HK-2 (cell line): ENCODE measurements around the gene EYA2.
"Not testable (repeated sequence)": the region's sequence is repeated elsewhere in the genome, so short reads cannot be mapped to it uniquely, and the experiment has no call there.

Experiments used
- DNase-seq: peaks from one replicate; pipeline ENCODE4 v3.0.0-alpha.2; 2018; ENCODE audit not compliant: unreplicated experiment

The EYA2 gene

DNA sequence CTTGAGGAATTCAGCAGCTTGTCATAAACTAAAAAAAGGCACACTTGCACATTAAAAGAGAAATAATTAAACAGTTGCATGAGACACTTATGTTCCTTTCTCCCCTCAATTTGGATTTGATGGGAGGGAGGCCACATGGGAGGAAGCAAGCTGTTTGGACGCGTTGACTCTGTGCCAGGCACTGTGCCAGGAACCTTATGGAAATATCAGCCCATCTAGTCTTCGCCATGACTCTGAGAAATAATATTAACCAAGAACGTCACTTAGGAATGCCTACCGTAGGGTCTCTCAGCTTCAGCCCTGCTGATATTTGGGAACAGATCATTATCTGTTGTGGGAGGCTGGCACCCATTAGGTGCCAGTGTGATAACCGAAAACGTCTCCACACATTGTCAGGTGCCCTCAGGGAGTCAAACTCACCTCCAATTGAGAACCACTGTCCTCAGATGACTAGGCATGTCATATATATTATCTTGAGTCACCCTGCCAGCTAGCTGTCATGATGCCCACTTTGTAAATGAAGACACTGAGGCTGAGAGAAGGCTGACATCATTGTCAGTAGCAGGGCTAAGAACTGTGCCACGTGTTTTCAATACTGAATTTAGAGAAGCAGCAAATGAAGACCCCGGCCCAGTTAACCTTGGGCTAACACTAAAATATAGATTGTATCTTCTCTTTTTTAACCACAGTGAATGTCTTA is 36.1 kb downstream of the EYA2 start:
- no peak for DNase-seq

DNA sequence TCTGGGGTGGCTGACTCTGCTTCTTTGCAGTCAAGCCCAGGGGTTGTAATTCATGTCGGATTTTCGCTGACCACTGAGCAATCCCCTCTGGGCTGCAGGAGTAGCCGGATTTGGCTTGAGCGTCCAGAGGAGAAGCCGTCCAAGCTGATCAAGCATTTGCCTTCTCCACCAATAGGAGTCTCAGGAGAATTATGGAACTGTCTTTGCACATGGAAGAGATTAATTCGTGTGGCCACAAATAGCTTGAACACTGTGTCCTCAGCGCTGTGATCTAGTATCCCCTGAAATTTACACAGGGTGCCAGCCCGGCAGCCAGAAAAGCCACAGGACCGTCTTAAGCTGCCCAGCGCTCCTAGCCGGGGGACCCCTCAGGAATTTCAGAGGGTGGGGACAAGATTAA is 37.1 kb downstream of the EYA2 start:
- no peak for DNase-seq

DNA sequence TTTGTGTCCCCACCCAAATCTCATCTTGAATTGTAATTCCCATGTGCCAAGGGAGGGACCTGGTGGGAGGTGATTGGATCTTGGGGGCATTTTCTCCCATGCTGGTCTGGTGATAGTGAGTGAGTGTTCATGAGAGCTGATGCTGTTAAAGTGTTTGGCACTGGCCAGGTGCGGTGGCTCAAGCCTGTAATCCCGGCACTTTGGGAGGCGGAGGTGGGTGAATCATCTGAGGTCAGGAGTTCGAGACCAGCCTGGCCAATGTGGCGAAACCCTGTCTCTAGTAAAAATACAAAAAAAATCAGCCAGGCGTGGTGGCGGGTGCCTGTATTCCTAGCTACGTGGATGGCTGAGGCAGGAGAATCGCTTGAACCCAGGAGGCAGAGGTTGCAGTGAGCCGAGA is 37.8 kb downstream of the EYA2 start:
- DNase-seq: not testable (repeated sequence)

DNA sequence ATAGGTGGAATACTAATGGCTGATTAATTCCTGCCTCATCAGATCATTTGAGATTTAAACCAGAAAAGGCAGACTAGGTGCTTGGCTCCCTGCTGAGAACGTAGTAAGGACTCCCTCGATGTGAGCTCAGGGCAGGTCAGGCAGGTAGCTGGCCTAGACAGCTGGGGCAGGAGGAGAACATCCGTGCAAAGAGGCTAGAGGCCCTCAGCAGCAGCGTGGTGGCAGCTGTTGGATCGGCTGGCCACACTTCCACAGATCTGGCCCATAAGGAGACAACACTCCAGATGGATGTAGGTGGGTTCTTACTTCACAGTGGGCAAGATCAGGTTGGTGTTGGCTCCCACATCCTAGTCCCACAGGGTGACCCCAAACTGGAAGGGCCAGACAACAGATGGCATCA is 38.5 kb downstream of the EYA2 start:
- no peak for DNase-seq

DNA sequence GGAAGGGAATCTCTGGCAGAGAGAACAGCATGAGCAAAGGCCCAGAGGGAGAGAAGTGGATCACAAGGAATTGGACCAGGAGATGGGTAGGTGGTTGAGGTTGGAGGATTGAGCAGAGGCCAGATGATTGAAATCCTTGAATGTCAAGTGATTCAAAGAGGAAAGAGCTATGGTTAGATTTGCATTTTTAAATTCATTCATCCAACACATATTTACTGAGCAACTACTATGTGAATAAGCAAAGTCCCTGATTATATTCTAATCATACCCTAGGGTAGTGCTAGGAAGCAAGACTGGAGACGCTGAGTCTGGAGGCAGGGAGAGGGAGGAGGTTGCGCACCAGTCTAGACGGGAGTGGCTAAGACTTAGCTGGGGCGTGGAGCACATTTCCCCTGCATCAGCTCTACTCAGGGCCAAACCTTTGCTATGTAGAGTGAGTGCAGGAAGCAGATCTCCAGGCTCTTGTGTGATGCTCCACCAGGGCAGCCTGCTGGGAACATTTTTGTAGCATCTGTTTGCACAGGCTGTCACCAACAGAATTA is 40.2 kb downstream of the EYA2 start:
- no peak for DNase-seq

DNA sequence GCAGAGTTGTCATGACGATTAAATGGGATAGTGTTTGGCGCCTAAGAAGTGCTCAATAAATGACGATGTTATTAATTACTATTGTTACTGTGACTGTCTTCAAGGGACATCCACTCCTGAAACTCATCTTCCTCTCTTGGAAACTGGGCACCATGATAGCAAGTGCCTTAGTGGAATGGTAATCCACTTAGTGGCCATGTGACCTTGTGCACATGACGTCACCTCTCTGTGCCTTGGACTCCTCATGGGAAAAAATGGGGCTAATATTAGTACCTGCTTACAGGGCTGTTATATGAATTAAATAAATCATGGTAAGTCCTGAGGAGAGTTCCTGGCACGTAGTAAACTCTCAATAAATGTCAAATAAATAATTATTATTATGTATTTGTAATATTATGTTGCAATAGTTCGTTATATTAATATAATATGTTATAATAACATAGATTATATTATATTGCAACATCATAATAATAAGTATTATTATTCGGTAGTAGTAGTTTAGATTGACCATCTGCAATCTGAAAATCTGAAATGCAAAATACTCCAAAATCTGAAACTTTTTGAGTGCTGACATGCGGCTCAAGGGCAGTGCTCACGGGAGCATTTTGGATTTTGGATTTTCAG is 40.9 kb downstream of the EYA2 start:
- DNase-seq: no peak

DNA sequence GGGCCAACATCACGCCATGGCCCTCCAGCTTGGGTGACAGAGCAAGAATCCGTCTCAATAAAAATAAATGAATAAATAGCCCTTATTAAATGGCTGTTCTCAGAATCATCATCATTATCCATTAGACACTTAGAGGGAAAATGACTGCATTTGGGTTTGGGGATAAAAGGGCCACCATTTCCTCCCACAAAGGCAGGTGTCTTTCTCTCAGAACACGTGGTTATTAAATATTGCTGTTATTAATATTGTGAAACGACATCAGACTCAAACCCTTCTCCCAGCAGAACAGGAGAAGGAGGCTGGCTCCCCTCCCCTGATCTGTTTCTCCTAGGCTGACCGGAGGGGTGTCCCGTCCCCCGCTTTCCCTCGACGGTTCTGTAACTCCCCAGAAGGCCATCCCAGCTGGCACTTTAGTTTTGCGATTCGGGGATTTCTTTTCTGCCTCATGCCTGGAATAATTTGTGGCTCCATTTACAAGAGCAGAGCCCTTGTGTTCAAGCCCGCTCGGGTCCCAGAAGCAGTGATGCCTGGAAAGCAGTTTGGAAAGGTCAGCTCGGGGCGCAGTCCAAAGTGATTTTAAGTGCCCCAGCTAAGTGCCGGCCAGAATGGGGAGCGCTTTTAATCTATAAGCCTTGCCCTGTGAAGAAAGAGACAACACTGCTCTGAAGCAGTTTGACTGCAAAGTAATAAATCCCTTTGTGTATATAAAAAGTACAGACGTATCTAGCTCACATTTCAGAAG is 41.9 kb downstream of the EYA2 start:
- no peak for DNase-seq

DNA sequence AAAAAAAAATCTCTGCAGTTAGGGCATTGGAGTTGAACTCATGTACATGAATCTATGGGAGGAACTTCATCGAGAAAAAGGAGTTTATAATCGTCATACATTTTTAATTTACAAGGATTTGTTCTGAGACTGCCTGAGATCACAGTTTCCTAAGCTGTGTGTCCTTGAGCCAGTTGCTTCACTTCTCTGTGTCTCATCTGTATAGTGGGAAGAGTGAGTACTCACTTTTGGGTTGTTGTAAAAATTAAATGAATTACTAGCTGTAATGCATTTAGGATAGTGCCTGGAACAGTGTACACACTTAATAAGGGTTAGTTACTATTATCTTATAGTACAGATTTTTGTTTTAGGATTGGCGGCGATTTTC is 42.5 kb downstream of the EYA2 start:
- no peak for DNase-seq

DNA sequence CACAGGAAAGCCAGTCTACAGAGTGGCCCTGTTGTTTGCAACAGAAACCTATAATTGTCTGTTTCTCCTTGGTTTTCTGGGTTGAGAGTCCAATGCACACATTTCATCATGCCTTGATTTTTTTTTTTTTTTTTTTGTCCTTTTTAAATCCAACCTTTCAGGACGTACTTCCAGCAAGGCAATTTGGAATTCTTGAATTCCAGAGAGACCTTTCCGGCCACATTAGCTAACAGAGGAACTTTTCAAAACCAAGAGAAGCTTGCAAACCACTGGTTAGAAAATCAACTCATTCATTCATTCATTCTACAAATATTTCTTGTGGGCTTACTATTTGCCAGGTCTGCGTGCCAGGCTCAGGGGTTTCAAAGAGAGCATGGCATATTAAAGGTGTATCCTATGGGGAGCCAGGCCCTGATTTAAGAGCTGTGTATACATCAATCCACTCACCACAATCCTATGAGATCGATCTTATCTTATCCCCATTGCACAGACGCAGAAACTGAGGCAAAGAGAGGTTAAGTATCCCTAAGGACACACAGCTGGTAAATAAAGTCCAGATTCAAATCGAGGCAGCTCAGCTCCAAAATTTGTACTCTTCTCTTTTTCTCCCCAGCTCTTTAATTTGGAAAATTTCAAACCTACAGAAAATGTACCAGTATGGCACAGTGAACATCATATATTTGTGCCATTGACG is 43.0 kb downstream of the EYA2 start:
- DNase-seq: no peak

DNA sequence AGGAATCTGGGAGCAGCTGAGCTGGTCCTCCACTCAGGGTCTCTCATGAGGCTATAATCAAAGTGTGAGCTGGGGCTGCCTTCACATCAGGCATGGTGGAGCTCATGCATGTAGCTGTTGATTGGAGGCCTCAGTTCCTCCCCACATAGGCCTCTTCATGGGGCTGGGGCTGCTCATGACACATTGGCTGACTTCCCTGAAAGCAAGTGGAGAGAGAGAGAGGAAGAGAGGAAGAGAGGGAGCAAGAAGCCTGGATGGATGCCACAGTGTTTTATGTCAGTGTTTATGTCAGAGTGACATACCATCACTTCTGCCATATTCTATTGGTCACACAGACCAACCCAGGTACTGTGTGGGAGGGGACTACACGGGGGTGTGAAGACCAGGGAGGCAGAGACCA is 43.8 kb downstream of the EYA2 start:
- no peak for DNase-seq

DNA sequence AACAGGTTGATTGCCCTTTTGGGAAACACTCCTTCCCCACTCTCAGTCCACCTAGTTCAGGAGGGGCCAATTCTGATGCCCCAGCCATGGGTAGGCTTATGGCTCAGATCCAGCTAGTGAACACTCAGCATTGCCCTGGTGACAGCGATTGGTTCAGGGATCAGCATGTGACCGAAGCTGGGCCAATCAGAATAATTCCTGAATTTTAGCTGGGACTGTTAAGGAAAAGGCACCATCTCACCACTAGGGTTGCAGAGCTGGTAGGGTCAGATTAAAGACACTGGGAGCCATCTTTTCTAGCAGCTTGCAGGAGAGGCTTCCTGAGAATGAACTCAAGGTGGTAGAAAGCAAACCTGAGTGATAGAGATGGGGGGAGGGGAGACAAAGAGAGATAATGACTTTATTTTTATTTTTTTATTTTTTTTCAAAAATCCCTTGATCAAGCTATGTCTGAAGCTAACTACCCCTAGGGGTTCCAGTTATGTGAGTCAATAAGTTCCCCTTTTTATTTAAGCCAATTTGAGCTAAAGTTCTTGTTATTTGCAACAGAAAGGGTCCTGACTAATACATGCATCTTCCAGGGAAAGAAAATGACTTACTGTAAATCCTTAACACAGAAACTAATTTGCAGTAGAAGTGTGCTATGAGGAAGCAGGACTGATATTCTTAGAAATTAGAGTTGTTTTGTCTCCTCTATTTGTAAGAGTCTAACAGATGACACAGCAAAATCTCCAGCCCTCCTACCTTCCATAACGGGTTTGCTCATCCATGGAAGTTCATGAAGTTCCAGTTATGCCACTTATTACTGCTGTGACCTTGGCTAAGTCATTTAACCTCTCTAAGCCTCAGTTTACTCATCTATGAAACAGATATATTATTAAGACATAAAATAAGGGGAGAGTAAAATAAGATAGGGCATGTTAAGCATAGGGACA is 44.7 kb downstream of the EYA2 start:
- DNase-seq: no peak

DNA sequence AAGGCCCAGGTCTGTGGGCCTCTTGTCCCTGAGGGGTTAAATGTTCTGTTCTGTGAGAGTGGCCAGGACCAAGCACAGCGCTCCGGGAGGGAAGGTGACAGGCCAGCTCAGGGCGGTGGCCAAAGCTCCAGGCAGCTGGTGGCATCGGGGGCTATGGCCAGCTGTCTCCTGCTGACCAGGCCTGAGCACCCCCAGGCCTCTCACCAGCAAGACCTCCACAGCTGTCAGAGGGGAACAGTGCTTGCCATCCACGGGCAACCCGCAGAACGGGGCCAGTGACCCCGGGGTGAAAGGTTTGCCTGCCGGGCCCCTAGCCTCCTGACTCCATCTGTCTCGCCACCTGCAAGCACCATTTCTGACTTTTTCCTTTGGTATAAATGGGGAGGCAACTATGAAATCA is 46.0 kb downstream of the EYA2 start:
- DNase-seq: no peak

DNA sequence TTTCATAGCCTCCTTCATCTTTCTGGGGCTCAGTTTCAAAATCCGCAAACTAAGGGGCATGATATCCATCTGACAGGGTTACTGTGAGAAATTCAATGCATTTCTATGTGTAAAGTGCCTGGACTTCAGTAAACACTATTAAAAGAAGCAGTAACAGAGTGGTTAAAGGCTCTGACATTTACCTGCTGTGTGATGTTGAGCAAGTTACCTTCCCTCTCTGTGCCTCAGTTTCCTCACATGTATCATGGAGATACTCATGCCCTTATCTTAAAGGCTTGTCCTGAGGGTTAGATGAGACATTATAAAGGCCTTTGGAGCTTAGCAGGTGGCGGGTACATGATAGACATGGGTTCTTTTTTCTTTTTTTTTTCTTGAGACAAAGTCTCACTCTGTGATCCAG is 46.8 kb downstream of the EYA2 start:
- DNase-seq: no peak

DNA sequence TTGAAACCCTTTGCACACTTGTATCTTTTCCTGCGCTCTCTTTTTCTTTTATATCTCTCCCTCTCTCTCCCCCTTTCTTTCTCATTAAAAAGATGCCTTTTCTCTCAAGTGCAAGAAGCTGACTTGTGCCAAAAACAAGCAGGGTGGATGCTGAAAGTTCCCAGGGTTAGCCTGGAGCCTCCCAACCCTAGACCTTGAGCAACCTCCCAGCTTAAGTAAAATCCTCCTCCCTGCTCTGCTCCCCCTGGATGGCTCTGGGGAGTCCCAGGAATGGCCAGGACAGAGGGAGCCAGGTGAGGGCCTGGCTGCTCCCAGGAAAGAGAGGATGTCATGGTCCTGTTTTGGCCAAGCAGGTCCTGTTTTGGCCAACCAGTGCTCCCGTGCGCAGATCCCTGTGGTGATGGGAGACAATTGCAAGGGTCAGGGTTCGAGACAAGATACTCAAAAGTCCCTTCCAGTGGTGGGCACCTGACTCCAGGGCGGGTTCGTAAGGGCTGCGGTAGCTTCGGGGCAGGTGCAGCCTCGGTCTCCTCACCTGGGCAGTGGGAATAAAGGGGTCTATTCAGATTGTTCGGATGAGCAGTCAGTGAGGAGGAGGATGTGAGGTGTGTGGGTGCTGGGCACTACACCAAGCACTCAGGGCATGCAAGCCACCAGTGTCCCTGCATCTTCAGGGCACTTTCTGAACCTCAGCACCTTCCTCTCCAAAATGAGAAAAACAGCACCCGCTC is 49.4 kb downstream of the EYA2 start:
- no peak for DNase-seq

DNA sequence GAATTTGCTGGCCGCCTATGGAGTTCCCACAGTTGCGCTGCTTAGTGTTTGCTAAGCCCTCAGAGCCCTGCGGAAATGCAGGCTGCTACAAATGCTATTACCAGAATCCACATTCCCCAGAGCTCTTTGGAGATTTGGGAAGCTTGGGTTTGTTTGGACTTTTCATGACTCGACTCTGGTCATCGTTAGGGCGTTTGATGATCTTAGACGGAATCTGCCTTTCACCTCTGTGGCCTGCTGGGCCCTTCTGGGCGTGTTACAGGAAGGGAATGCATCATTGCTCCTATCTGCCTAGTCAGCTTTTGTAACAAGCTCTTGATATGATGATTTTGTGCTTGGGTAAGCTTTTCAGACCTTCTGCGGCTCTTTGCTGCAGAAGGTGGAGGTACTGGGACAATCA is 50.8 kb downstream of the EYA2 start:
- DNase-seq: no peak

DNA sequence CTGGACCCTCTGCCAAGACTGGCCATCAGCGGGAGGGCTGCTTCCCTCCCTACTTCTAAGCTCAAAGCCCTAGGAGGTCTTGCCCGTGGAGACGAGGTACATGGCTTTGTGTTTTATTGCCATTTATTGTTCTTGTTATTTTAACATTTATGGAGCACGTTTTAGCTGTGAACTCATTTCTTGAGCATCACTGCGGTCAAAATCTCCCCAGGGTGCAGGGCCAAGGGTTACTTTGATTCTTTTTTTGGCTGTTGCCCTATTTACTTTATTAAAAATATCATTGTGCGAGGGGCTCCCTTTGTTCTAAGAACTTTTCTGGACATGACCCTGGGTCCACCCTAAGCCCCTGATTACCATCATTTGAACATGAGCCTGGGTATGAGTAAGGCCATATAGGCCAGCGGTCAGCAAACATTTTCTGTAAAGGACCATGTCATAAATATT is 51.6 kb downstream of the EYA2 start:
- DNase-seq: no peak

DNA sequence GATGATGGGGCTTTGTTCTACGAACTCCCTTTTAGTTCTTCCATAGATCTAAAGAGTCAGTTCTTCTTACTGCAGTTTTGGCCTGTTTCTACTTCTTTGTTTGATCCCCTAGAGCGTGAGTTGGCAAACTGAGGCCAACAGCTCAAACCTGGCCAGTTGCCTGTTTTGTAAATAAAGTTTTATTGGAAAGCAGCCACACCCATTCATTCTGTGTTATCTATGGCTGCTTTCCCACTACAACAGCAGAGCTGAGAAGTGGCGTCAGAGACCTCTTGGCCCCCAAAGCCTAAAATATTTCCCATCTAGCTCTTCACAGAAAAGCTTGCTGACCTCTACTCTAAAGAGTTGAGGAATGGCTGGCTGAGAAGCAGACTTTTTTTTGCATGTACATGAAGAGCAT is 52.2 kb downstream of the EYA2 start:
- no peak for DNase-seq

DNA sequence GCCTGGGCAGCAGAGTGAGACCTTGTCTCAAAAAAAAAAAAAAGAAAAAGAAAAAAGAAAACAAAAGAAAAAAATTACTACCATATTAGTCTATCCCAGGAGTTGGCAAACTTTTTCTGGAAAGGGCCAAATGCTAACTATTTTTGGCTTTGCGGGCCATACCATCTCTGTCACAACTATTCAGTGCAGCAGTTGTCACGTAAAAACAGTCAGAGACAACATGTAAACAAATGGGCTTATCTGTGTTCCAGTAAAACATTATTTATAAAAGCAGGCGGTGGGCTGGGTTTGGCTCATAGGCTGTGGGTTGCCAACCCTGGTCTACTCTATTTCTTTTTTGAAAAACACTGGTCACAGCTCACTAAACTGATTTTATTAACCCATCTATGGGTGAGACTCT is 53.4 kb downstream of the EYA2 start:
- DNase-seq: no peak

DNA sequence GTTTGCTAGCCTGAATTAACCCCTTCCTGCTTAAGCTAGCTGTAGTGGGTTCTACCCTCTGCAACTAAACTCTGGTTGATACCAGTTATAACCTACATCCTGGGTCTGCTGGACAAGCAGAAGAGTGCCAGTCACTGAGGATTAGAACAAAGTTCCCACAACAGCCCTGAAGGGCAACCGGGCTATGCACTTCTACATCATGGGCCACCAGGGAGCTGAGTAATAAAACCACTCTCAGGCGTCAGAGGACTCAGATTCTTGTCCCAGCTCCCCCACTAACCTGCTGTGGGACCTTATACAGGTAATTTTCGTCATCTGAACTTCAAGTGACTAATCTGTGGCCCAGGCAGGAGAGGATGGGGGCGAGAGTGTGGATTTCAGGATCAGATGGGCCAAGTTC is 56.8 kb downstream of the EYA2 start:
- no peak for DNase-seq

DNA sequence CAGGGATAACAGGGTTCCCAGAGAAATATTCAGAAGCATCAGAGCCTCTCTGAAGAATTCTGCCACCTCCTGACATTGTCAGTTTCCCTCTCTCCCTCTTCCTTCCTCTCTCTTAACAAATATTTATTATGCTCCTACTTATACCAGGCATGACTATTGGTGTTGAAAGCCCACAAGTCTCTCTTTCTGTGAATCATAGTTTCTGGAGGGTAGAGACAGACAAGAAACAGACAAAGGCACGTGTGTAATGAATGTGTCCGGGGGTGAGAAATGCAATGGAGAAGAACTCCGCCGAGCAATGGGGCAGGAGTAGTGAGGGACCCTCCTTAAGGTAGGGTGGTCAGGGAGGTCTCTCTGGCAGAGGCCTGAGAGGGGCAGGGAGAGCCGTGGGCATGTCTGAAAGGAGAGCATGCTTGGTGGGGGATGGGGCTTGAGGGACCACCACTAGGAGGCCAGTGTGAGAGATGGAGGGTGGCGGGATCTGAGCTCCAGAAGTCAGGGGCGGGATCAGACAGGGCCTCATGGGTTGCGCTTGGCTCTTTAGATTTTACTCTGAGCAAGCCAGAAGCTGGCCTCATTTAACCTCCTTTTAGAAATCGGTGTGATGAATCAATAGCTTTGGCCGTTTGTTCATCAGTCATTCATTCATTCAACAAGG is 57.3 kb downstream of the EYA2 start:
- DNase-seq: no peak
